Activated CD4-positive, CD25-positive, alpha-beta regulatory T cell treated with anti-CD3 and anti-CD28 coated beads, Interleukin-2, amount 50 U/mL, for 24 hours (primary cell): ENCODE measurements around the gene MAL.
"Not testable (repeated sequence)": the region's sequence is repeated elsewhere in the genome, so short reads cannot be mapped to it uniquely, and the experiment has no call there.

Experiments used
- ATAC-seq, 2 donors: fragments of 150-1000 bp; cut with Tn5 transposase; one replicate each; pipeline ENCODE4 v1.10.0; 2021; ENCODE audit warnings: mild to moderate bottlenecking in 1 of 2, moderate library complexity in 1 of 2

Gene MAL

DNA sequence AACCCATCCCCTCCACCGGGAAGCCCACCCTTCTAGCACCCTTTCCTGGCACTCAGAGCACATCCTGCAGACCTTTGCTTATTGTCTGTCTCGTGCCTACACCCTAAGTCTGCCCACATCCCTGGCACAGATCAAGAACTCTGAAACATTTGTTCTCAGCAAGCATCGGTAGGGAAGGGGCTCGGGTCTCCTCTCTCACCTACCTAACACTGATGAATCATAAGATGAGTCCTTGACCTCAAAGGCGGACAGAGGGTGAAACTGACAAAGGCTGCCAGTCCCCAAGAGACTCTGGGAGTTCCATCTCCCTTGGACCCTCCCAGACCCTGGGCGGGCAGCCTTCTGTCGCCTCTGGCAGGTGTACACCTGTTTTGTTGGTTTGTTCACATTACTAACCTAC lies 9.3 kb downstream of the MAL start:
- no peak for ATAC-seq

DNA sequence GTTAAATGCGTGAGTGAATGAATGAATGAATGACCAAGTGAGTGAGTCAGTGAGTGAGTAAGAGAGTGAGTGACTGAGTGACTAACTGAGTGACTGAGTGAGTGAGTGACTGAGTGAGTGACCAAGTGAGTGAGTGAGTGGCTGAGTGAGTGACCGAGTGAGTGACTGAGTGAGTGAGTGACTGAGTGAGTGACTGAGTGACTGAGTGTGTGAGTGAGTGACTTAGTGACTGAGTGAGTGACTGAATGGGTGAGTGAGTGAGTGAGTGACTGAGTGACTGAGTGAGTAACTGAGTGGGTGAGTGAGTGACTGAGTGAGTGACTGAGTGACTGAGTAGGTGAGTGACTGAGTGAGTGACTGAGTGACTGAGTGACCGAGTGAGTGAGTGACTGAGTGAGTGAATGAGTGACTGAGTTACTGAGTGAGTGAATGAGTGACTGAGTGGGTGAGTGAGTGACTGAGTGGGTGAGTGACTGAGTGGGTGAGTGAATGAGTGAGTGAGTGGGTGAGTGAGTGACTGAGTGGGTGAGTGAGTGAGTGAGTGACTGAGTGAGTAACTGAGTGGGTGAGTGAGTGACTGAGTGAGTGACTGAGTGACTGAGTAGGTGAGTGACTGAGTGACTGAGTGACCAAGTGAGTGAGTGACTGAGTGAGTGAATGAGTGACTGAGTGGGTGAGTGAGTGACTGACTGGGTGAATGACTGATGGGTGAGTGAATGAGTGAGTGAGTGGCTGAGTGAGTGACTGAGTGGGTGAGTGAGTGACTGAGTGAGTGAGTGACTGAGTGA lies 11.3 kb downstream of the MAL start:
- no peak for ATAC-seq

DNA sequence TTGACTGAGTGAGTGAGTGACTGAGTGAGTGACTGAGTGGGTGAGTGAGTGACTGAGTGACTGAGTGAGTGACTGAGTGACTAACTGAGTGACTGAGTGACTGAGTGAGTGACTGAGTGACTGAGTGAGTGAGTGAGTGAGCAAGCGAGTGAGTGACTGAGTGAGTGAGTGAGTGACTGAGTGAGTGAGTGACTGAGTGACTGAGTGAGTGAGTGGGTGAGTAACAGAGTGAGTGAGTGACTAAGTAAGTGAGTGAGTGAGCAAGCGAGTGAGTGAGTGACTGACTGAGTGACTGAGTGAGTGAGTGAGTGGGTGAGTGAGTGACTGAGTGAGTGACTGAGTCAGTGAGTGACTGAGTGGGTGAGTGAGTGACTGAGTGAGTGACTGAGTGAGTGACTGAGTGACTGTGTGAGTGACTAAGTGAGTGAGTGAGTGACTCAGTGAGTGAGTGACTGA lies 11.9 kb downstream of the MAL start:
- peak; percentile 34 to 39 for ATAC-seq

DNA sequence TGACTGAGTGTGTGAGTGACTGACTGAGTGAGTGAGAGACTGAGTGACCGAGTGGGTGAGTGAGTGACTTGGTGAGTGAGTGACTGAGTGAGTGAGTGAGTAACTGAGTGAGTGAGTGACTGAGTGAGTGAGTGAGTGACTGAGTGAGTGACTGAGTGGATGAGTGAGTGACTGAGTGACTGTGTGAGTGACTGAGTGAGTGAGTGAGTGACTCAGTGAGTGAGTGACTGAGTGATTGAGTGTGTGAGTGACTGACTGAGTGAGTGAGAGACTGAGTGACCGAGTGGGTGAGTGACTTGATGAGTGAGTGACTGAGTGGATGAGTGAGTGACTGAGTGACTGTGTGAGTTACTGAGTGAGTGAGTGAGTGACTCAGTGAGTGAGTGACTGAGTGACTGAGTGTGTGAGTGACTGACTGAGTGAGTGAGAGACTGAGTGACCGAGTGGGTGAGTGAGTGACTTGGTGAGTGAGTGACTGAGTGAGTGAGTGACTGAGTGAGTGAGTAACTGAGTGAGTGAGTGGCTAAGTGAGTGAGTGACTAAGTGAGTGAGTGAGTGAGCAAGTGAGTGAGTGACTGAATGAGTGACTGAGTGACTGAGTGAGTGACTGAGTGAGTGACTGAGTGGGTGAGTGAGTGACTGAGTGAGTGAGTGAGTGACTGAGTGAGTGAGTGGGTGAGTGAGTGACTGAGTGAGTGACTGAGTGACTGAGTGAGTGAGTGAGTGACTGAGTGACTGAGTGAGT lies 12.5 kb downstream of the MAL start:
- ATAC-seq = not testable (repeated sequence)

DNA sequence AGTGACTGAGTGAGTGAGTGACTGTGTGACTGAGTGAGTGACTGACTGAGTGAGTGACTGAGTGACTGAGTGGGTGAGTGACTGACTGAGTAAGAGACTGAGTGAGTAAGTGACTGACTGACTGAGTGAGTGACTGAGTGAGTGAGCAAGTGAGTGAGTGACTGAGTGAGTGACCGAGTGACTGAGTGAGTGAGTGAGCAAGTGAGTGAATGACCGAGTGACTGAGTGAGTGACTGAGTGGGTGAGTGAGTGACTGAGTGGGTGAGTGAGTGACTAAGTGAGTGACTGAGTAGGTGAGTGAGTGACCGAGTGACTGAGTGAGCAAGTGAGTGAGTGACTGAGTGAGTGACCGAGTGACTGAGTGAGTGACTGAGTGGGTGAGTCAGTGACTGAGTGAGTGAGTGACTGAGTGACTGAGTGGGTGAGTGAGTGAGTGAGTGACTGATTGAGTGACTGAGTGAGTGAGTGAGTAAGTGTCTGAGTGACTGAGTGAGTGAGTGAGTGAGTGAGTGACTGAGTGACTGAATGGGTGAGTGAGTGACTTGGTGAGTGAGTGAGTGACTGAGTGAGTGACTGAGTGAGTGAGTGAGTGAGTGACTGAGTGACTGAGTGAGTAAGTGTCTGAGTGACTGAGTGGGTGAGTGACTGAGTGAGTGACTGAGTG lies 13.3 kb downstream of the MAL start:
- no peak for ATAC-seq

DNA sequence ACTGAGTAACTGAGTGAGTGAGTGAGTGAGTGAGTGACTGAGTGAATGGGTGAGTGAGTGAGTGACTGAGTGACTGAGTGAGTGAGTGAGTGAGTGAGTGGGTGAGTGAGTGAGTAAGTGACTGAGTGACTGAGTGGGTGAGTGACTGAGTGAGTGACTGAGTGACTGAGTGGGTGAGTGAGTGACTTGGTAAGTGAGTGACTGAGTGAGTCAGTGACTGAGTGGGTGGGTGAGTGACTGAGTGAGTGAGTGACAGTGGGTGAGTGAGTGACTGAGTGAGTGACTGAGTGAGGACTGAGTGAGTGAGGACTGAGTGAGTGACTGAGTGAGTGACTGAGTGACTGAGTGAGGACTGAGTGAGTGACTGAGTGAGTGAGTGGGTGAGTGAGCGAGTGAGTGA lies 13.9 kb downstream of the MAL start:
- peak; percentile 36 to 46 for ATAC-seq

DNA sequence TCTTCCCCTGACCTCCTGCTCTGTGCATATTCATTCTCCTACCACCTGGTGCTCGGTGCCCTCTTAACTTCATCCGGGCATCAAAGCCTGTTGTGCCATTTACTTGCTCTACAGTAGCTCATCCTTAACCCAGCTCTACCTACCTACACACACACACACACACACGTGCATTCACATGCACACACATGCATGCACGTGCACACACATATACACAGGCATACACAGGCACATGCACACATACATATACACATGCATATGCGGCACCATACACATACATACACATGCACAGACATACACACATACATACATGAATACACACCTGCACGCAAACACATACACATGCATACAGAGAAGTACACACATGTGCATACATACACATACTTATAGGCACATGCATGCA lies 14.5 kb downstream of the MAL start:
- no peak for ATAC-seq

DNA sequence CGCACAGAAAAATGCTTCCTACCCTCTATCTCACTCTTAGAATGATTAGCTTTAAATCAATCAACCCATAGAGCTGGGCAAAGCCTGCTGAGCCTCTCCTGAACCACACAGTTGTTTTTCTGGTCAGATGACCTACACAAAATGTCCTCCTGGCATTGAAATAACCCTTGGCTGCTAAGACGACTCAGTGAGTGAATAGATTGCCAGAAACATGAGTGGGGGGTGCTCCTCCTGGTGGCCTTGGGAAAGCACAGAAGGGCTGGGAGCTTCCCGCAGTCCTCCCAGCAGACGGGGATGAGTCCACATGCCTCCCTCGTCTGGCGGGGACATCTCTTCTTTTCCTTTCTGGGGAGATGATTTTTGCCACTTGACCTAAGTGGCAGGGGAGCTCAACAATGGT lies 14.9 kb downstream of the MAL start:
- no peak for ATAC-seq

DNA sequence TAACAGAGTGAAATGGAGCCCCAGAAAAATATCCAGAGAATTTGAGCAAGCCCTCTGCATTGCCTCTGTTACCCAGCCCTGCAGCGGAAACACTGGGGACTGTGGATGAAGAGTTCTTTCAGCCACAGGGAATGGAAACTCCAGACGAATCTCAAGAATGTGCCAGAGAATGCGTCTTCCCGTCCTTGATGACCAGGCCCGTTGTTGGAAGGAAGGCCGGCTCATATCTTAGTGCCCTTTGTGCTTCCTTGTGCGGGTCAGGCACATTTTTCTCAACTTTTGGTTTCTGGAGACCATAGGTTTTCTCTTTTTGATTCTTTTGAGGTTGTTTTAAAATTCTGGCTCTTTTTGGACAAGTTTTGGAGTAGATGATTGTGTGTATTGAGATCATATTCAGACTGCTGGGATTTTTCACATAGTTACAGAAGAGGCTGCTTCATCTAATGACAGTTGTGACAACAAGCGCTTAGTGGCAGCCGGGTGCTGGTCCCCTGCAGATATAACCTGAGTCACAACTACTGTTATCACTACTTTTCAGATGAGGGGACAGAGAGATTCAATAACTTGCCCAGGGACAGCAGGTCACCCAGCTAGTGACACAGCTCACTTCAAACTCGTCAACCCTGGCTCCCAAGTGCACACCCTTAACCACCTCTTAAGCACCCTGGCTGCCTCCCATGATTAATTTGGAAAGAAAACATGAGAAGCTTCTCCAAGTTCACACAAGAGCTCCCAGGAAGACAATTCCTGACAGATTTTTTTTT lies 15.7 kb downstream of the MAL start:
- peak; percentile 70 to 72 for ATAC-seq

DNA sequence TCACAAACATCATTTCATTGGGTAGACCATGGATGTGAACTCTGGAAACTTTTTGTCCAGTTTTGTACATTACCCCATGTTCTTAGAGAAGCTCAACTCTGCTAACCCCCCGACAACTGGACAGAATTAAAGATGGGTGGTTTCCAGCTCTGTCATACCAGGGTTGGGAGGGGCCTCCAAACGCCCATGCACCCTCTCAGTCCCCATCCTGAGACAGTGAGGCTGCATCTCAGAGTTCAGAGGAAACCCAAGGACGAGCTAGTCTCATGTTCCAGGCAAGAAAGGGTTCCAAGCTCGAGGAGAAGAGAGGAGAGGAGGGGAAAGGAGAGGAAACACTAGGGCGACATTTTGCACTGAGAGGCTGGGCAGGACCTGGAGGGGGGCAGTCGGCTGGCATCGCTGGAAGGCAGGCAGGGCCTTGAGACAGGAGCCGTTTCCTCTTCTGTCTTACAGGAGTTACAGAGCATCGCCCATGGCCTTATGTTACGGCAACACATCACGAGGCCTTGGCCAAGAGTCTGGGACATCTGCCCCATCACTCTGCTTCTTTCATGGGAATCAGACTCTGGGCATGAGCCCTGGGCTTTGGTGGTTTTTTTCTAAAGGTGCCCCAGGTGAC lies 16.4 kb downstream of the MAL start:
- peak in 1 of 2 donors; percentile 39 for ATAC-seq

DNA sequence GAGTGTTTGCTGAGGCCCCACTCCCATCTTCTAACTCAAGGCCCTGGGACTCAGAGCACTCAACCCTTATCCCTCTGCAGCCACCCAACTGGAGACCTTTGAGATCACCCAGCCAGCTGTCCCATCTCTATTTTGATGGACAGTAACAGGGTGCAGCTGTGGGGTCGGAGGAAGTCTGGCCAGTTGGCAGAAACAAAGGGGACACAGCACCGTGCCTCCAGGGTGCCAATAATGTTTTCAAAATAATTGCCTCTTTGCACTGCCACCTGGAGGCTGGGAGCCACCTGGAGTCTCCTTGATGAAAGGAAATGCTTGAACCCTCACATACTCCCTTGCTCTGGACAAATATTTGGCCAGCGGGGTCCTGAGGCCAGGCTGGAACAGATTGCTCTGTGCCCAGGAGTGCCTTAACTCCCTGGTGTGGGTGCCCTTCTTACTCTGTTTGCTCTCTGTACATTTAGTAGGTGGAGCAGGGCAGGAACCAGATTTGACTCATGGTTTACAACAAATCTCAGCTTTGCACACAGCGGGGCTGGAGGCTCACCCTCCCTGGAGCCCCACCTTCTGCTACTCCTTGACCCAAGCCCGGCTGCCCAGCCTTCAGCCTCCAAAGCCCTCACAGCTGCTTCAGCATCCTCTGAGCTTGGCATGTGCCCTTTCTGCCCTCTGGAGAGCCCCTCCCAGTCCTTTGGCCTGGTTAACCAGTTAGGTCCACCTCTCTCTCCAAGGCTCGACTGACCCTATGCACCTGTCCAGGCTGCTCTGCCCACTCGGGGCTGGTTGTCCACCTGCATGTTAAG lies 17.2 kb downstream of the MAL start:
- ATAC-seq = no peak

DNA sequence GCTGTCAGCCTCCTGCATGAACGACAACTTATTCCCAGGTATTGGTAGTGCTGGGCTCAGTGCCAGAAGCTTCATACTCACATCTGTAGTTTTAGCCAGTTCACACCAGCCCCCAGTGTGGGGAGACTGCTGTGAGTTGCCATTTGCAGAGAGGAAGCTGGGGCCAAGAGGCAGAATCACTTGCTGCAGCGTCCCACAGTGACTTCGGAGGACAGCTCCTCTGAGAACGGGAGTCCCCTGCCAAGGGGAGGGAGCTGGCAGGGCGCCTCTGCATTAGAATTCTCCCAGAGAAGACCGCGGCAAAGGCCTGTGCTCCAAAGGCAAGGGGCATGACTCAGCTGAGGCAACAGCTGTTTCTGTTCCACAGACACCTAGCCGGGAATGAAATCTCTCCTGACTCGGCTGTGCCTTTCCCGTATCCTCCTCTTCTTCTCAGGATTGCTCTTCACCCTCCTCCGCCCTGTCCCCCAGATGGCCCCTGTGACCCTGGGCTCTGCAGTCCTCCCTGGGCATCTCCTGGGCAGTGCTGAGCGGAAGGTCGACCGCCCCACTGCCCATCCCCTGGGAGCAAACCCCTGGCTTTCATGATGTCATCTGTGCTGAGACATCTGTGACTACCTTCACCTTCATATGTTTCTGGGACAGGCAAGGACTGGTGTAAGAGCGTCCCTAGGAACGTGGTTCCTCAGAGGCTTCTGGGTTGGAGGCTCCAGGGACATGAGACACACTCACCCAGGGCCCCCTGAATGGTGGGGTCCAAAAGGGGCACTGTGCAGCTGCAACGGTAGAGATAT lies 18.0 kb downstream of the MAL start:
- ATAC-seq = no peak

DNA sequence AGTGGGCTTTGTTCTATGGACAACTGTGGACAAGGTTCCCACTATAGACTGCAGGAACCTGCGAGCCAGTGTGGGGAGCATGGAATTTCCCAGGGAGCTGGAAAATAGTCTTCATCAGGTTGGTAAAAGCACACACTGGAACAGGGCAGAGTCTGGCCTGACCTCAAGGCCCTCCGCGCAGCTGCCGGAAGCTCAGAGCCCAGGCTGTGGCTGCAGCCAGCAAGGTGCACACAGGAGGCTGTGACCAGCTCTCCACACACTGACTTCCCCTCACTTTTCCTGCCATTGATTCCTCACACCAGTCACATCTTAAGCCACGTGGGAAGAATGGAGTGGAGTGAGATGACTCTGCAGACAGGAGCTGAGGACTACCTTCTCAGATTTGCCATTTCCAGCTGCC lies 19.1 kb downstream of the MAL start:
- no peak for ATAC-seq

DNA sequence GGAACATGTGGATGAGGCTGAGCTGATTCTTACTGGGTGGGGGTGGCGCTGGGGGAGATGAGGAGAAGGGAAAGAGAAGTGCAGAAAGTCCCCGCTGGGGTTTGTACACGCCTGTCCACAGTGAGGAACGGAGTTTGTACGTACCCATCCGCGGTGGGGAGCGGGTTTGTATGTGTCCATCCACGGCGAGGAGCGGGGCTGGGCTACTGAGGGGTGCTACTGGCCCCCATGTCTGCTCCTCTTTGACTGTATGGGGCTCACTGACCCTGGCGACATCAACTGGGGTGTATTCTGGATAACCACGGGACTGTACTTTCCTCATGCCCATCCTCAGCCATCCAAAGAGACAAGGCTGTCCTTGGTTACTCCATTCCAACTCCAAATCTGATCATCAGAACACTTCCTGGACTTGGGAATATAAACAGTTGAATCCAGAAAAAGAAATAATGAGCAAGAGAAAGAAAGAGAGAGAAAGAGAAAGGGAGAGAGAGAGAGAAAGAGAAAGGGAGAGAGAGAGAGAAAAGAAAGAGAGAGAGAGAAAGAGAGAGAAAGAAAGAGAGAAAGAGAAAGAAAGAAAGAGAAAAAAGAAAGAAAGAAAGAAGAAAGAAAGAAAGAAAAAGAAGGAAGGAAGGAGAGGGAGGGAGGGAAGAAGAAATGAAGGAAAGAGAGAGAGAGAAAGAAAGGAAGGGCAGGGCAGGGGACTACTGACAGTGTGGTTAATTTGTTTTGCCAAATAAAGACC lies 21.0 kb downstream of the MAL start:
- ATAC-seq = no peak

DNA sequence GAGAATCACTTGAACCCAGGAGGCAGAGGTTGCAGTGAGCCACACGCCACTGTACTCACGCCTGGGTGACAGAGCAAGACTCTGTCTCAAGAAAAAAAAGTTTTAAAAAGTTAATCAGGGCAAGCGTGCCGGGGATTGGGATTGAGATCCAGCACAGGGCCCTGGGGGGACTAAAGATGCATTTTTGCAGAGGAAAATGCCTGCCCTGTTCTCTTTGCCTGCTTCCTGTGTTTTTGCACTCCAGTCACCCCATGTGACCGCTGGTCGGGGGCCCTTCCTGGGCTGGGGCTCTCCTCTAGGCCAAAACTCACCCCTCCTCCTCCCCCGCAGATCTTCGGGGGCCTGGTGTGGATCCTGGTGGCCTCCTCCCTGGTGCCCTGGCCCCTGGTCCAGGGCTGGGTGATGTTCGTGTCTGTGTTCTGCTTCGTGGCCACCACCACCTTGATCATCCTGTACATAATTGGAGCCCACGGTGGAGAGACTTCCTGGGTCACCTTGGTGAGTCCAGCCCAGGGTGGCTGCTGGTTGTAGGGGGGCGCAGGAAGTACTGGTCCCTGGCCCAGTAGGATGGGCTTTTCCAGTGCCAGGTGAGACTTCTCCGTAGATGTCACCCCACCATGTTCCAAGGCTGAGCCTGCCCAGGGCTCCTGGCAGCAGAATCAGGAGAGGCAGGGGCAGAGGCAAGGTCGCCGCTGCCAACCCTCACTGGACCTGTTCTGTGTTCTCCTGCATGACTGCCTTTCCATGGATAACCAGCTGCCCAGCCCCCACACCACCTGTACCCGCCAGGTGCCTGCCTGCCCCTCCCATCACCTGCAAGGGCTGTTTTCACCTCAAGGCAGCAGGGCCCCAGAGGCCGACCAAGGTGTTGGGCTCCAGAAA lies 22.4 kb downstream of the MAL start:
- ATAC-seq = no peak

DNA sequence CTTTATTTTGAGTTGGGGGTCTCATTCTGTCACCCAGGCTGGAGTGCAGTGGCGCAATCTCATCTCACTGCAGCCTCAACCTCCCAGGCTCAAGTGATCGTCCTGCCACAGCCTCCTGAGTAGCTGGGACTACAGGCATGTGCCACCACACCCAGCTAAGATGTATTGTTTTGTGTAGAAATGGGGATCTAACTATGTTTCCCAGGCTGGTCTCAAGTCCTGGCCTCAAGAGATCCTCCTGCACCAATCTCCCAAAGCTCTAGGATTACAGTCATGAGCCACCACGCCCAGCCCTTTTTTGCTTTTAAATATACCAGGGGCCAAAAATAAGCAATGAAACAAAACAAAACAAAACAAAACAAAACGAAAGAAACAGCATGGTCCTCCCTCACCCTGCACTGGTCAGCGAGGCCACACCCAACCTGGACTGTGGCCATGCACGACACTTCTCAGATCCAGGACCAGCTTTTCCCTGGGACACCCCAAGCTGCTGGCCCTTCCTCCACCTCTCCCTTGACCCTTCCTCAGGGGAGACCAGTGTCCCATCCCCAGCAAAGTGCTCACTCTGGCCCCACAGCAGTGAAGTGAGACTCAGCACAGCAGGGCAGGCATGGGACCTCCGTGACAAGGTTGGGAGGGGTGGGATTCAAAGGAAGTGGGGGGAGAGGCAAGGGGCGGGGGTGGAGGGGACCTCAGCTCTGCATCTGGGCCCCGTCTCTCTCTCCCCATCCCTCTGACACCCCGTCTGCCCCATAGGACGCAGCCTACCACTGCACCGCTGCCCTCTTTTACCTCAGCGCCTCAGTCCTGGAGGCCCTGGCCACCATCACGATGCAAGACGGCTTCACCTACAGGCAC lies 23.5 kb downstream of the MAL start:
- no peak for ATAC-seq

DNA sequence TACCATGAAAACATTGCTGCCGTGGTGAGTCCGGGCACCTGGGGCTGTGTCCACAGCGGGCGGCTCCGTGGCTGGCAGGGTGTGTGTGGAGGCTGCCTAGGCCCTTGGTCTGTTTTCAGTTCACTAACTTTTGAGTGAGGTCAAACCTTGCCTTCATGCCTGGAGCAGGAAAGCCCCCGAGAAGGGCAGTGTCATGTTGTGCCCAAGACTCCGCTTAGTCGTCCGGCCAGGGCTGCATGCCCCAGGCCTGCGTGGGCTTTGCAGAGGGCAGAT lies 24.1 kb downstream of the MAL start:
- ATAC-seq = no peak

DNA sequence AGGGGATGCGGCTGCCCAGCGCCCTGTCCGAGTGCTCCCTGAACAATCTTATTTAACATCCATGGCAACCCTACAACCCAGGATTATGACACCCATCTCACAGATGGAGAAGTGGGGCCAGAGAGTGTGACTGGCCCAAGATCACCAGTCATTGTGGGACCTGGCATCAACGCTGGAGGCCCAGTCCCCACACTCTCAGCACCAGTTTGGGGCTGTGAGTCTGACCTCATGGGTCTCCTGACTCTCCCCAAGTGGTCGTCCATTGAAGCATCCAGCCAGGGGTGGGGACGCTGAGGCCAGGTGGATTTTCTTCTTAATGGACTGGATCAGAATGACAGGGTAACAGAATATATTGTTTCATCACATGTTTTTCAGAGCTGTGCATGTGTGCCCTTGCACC lies 24.5 kb downstream of the MAL start:
- no peak for ATAC-seq
